Heart right ventricle (tissue), 16 donors: ENCODE results near the gene MMD. TPM values are rescaled to one million over a fixed set of nuclear protein-coding genes. Genes with fewer than 3 reads are reported as not detected.

Experiments
- ATAC-seq, 8 donors: fragments of 200-7000 bp; cut with Tn5 transposase; one replicate each; pipeline ENCODE4 v1.9.1; 2020; ENCODE audit warnings: mild to moderate bottlenecking in 8 of 8, moderate library complexity in 8 of 8, moderate number of reproducible peaks in 1 of 8
- DNase-seq, 2 donors: peaks; one replicate each; pipeline ENCODE4 v3.0.0-alpha.2; 2020
- H3K27ac ChIP-seq, 10 donors: fragments of 200-600 bp; sonication (generic) in 2 of 10; one replicate each; pipeline versions ENCODE4 v1.5.0 to v1.8.0; 2020 to 2022; ENCODE audit warnings: mild to moderate bottlenecking in 3 of 10
- H3K27me3 ChIP-seq, 7 donors: fragments of 200-600 bp; one replicate each; pipeline ENCODE4 v1.8.0; 2021 to 2022; ENCODE audit warnings: mild to moderate bottlenecking in 2 of 7
- H3K36me3 ChIP-seq, 9 donors: fragments of 200-600 bp; sonication (generic) in 1 of 9; one replicate each; pipeline versions ENCODE4 v1.5.0 to v1.8.0; 2020 to 2022; ENCODE audit warnings: mild to moderate bottlenecking in 2 of 9
- H3K4me1 ChIP-seq, 9 donors: fragments of 200-600 bp; sonication (generic) in 1 of 9; one replicate each; pipeline versions ENCODE4 v1.5.0 to v1.8.0; 2020 to 2022; ENCODE audit warnings: mild to moderate bottlenecking in 4 of 9
- H3K4me3 ChIP-seq, 10 donors: fragments of 200-600 bp; sonication (generic) in 2 of 10; one replicate each; pipeline versions ENCODE4 v1.5.0 to v1.8.0; 2020 to 2022; ENCODE audit warnings: mild to moderate bottlenecking in 7 of 10, moderate library complexity in 2 of 10
- H3K9me3 ChIP-seq, 11 donors: fragments of 200-600 bp in 10 of 11; sonication (generic) in 2 of 11; one replicate each; pipeline versions ENCODE4 v1.5.0 to v1.8.0; 2013 to 2022; ENCODE audit warnings: mild to moderate bottlenecking in 2 of 11, control low read depth in 1 of 11, moderate library complexity in 1 of 11
- CTCF ChIP-seq, 9 donors: fragments of 200-600 bp; sonication (generic) in 2 of 9; IDR thresholded peaks; one replicate each; pipeline versions ENCODE4 v1.5.0 to v1.8.0; 2021 to 2022; ENCODE audit warnings: antibody characterized with exemption in 9 of 9, mild to moderate bottlenecking in 5 of 9, moderate library complexity in 1 of 9
- WGBS, 2 donors: extraction: QIAGEN DNeasy Blood & Tissue Kit; methylation state at CpG; one replicate each; pipeline ENCODE4 v1.1.7; 2013; ENCODE audit warnings: inconsistent platforms in 1 of 2; 5-methylcytosine and 5-hydroxymethylcytosine counted together
- intact Hi-C, 10 donors: fragments of 100-400 bp; cut with DNase I; formaldehyde crosslinking; loops; one replicate each; pipeline versions ENCODE4 v1.11.1 to v1.14.2; 2022
- polyA plus RNA-seq, 2 donors: library from polyadenylated mRNA; stranded (reverse); fragments of 200-250 nt; gene quantifications; one replicate each; pipeline ENCODE4 v1.2.3, GENCODE V29; 2013
- total RNA-seq, 10 donors: library from RNA; stranded (reverse); fragmentation: NEBNext Ultra II Directional in 3 of 10; extraction: Animal tissue kit (Norgen Biotek cat#: 25700) in 3 of 10; gene quantifications; one replicate each; pipeline versions ENCODE4 v1.2.1 to v1.2.4, GENCODE V29; 2021 to 2023
- donor health status: Arrhythmogenic right ventricular cardiomyopathy.
- donor health status: ischemic (EF 13 %, LVEDD 7.1; RV severe dilation, severe dysfunction).
- donor health status: healthy with polysubstance abuse.
- donor health status: DM: no; HTN: yes; CAD: no.
- donor health status: DM: no; HTN: no; CAD: no.
- donor health status: ischemic (EF 25% LVEDD 6.9; RV normal size, moderate dysfunction).
- donor health status: ischemic (EF 25% LVEDD 5.7; RV mildly dilated, moderate dysfunction).
- donor health status: healthy.
- donor health status: DM: yes; HTN: yes; CAD: no.
- donor health status: Ischemic cardiomyopathy.
- donor health status: ischemic (EF 35%, LVEDD 5.7; RV mildly dilated, moderate dysfunction).
- donor health status: nonischemic (EF 11% LVEDD 7.7; RV severe dilation, severe dysfunction).
- donor health status: DM: yes; HTN: yes; CAD: no.
- donor health status: PGD.
- donor health status: ischemic (EF 29% LVEDD 5.4; RV normal size, mild dysfunction).
- donor health status: nonischemic (EF 23%, LVEDD 6.1; RV moderate dilation, normal function).

The MMD gene
- total and polyA plus RNA-seq, 12 donors: 6.4 to 20.8 (median 10.4) TPM

GRCh38 chr17:55410722-55411462 is 10.7 kb downstream of the MMD start:
- H3K36me3 ChIP-seq: peaks cover 0 to 83% (median 24%) of the 10 kb centered on the region in 9 donors
- intact Hi-C loops: loop anchor here in 3 of 10 donors (1.0 to 10.0 kb wide), 3 partner anchors 19 to 344 kb away; partner anchors contain the start of genes PCTP (in 1 of the 3) and SMIM36 (in 1 of the 3)
- H3K27ac ChIP-seq: peak overlapping the region in 9 of 10 donors; percentile 15 to 50 (median 32)
- H3K27me3 ChIP-seq: no peaks in the 10 kb centered on the region
- WGBS, 2 donors: 46 to 63% methylated on average over 5 of the region's 5 CpGs
- no peak for TF ChIP-seq CTCF (IDR thresholded peaks at IDR 0.05)
- H3K4me1 ChIP-seq: peaks cover 0 to 24% (median 9%) of the 10 kb centered on the region in 9 donors
- H3K9me3 ChIP-seq: no peaks in the 10 kb centered on the region
- DNase-seq: peak in 1 of 2 donors; percentile 42
- ATAC-seq: peak in 7 of 8 donors; percentile 44 to 86 (median 77)
- no peak overlapping the region for H3K4me3 ChIP-seq

DNA sequence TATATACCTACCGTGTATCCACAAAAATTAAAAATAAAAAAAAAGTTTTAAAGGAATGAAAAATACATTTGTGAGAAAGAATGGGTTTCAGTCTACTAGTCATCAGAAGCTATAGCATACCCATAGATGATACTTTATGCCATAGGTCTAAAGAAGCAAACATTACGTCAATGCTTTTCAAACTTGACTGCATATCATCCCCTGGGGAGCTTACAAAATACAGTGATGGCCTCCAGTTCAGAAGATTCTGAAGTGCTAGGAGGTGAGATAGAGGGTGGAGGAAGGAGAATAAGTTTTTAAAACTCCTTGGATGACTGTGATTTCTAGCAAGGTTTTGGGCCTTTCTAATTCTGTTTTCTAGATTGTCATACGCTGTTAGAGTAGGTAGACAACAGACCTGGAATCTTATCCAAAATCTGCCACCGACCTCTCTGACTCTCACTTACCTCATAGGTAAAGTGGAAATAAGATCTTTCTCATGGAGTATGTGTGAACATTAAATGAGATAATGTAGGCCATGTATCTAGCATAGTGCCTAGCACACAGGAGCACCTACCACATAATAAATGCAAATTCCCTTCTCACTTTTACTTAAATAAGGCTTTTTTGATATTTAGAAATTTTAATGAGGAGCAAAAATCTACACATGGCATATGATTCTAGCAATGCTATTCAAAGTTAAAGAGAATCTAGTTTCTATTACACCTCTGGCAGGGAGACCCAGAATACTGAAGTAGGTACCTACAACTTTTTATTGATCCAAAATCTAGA is 12.4 kb downstream of the MMD start:
- no peak for DNase-seq
- Histone ChIP-seq H3K27me3 (no peaks in the 10 kb centered on the region), H3K4me3 (no peak overlapping the region), H3K9me3 (no peaks in the 10 kb centered on the region), H3K36me3 (peaks cover 0 to 100% (median 26%) of the 10 kb centered on the region in 9 donors), H3K4me1 (peaks cover 0 to 13% (median 2%) of the 10 kb centered on the region in 9 donors), H3K27ac (peak overlapping the region in 1 of 10 donors; percentile 13)
- intact Hi-C loops: no loop called here
- no peak for ATAC-seq
- WGBS, 2 donors: 90 to 92% methylated on average over 4 of the region's 4 CpGs
- TF ChIP-seq CTCF (IDR thresholded peaks at IDR 0.05): no peak

- Histone ChIP-seq H3K4me1 (peaks cover 0 to 14% (median 0%) of the 10 kb centered on the region in 9 donors), H3K4me3 (no peak overlapping the region), H3K36me3 (peaks cover 0 to 100% (median 30%) of the 10 kb centered on the region in 9 donors), H3K9me3 (no peaks in the 10 kb centered on the region), H3K27me3 (no peaks in the 10 kb centered on the region), H3K27ac (no peak overlapping the region)
- no peak for DNase-seq
- intact Hi-C loops: no loop called here
- no peak for ATAC-seq
- no peak for TF ChIP-seq CTCF (IDR thresholded peaks at IDR 0.05)
- 71 to 72% methylated on average over 5 of the region's 5 CpGs for WGBS, 2 donors
These were observed 13.7 kb downstream of the MMD start for GRCh38 chr17:55407641-55408566.
